Measurements from ENCODE around the gene CAPN11.
A peak's percentile ranks its signal among the peaks of the same experiment; 100 is the strongest.
"Not testable (repeated sequence)": the region's sequence is repeated elsewhere in the genome, so short reads cannot be mapped to it uniquely, and the experiment has no call there.

Gene CAPN11

GRCh38 chr6:44228433-44228832, 69.8 kb downstream of the CAPN11 start:
- TF ChIP-seq REST (IDR thresholded peaks at IDR 0.05; ENCODE audit: insufficient replicate concordance, low read depth) (no peak), SPI1 (IDR thresholded peaks at IDR 0.05; ENCODE audit: borderline replicate concordance, low read depth) (no peak), CTCF (IDR thresholded peaks at IDR 0.05; ENCODE audit: insufficient read depth, low read length) (no peak), POLR2AphosphoS5 (IDR thresholded peaks at IDR 0.05; ENCODE audit: low read depth) (no peak), GABPA (IDR thresholded peaks at IDR 0.05; ENCODE audit: low read depth) (no peak)
- Histone ChIP-seq H3K4me3 (replicated peaks; ENCODE audit: insufficient read depth, low read length) (no peak overlapping the region), H3K27ac (replicated peaks) (no peak overlapping the region), H3K27me3 (ENCODE audit: insufficient read depth, poor library complexity, severe bottlenecking) (no peaks in the 10 kb centered on the region)
- DNase-seq (ENCODE audit: low read depth in 1 of 2, low spot score in 1 of 2), result no peak

GRCh38 chr6:44228836-44229235, 70.2 kb downstream of the CAPN11 start:
- H3K4me3 ChIP-seq (replicated peaks; ENCODE audit: insufficient read depth, low read length), result no peak overlapping the region
- no peak for TF ChIP-seq GABPA (IDR thresholded peaks at IDR 0.05; ENCODE audit: low read depth)
- no peak overlapping the region; the same call in 1 of the 2 replicates for H3K27ac ChIP-seq (replicated peaks)
- DNase-seq (ENCODE audit: low read depth in 1 of 2, low spot score in 1 of 2), result no peak
- H3K27me3 ChIP-seq (ENCODE audit: insufficient read depth, poor library complexity, severe bottlenecking), result no peaks in the 10 kb centered on the region

DNA sequence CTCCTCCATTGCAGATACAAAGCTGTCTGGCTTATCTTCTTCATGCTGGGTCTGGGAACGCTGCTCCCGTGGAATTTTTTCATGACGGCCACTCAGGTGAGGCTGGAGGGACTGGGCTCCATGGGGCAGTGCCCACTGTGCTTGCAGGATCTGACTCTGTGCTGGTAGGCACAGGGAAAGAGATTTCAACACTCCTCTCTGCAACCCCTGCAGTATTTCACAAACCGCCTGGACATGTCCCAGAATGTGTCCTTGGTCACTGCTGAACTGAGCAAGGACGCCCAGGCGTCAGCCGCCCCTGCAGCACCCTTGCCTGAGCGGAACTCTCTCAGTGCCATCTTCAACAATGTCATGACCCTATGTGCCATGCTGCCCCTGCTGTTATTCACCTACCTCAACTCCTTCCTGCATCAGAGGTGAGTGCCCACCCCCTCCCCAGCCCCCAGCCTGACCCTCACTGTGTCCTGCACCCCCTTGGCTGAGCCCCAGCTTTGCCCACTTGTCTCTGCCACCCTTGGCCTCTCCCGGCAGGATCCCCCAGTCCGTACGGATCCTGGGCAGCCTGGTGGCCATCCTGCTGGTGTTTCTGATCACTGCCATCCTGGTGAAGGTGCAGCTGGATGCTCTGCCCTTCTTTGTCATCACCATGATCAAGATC, 70.9 kb downstream of the CAPN11 start:
- Histone ChIP-seq H3K27ac (replicated peaks) (no peak overlapping the region), H3K27me3 (ENCODE audit: insufficient read depth, poor library complexity, severe bottlenecking) (no peaks in the 10 kb centered on the region), H3K4me3 (replicated peaks; ENCODE audit: insufficient read depth, low read length) (no peak overlapping the region)
- TF ChIP-seq CTCF (IDR thresholded peaks at IDR 0.05; ENCODE audit: insufficient read depth, low read length) (no peak), POLR2AphosphoS5 (IDR thresholded peaks at IDR 0.05; ENCODE audit: low read depth) (no peak), REST (IDR thresholded peaks at IDR 0.05; ENCODE audit: insufficient replicate concordance, low read depth) (no peak), GABPA (IDR thresholded peaks at IDR 0.05; ENCODE audit: low read depth) (no peak), SPI1 (IDR thresholded peaks at IDR 0.05; ENCODE audit: borderline replicate concordance, low read depth) (no peak)
- DNase-seq (ENCODE audit: low read depth in 1 of 2, low spot score in 1 of 2), result no peak

DNA sequence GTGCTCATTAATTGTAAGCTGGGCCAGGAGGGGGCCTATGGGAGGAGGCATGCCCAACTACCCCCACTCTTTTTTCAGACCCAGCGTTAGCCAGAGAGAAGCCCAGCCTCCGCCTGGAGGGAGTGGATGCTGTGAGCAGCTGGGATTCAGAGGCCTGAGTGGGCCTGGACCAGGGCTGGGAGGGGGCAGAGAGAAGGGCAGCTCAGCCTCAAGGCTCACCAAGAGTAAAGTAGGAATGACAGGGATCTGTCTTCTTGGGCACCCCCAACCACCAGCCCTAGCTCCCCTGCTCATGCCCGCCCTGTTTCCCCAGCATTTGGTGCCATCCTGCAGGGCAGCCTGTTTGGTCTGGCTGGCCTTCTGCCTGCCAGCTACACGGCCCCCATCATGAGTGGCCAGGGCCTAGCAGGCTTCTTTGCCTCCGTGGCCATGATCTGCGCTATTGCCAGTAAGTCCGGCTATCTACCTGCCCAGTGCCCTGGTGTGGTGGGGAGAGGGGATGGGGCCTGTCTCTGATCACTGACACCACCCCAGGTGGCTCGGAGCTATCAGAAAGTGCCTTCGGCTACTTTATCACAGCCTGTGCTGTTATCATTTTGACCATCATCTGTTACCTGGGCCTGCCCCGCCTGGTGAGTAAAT, 71.5 kb downstream of the CAPN11 start:
- Histone ChIP-seq H3K4me3 (replicated peaks; ENCODE audit: insufficient read depth, low read length) (no peak overlapping the region), H3K27ac (replicated peaks) (no peak overlapping the region), H3K27me3 (ENCODE audit: insufficient read depth, poor library complexity, severe bottlenecking) (no peaks in the 10 kb centered on the region)
- TF ChIP-seq REST (IDR thresholded peaks at IDR 0.05; ENCODE audit: insufficient replicate concordance, low read depth) (no peak), SPI1 (IDR thresholded peaks at IDR 0.05; ENCODE audit: borderline replicate concordance, low read depth) (no peak), POLR2AphosphoS5 (IDR thresholded peaks at IDR 0.05; ENCODE audit: low read depth) (no peak), GABPA (IDR thresholded peaks at IDR 0.05; ENCODE audit: low read depth) (no peak), CTCF (IDR thresholded peaks at IDR 0.05; ENCODE audit: insufficient read depth, low read length) (no peak)
- DNase-seq (ENCODE audit: low read depth in 1 of 2, low spot score in 1 of 2), result no peak

DNA sequence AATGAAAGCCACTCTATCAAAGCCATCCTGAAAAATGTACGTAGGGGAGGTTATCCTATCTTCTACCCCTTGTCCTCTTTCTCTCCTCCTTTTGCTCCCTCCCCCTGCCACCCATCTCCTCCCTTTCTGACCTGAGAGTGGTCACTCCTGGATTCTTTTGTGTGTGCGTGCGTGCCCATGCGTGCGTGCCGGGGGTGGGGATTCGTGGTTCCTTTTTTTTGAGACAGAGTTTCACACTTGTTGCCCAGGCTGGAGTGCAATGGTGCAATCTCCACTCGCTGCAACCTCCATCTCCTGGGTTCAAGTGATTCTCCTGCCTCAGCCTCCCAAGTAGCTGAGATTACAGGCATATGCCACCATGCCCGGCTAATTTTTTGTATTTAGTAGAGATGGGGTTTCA, 72.8 kb downstream of the CAPN11 start:
- H3K4me3 ChIP-seq (replicated peaks; ENCODE audit: insufficient read depth, low read length); H3K27me3 ChIP-seq (ENCODE audit: insufficient read depth, poor library complexity, severe bottlenecking): not testable (repeated sequence)
- DNase-seq (ENCODE audit: low read depth in 1 of 2, low spot score in 1 of 2), result peak in 1 of 2 experiments; percentile 73
- H3K27ac ChIP-seq (replicated peaks), result peak overlapping the region; percentile 84

Data from HL-60 (cell line).